Forelimb muscle (tissue), 1 donor: ENCODE results near the gene ZNF438. TPM values are rescaled to one million over a fixed set of nuclear protein-coding genes. Genes with fewer than 3 reads are reported as not detected.
A peak's percentile ranks its signal among the peaks of the same experiment; 100 is the strongest.
"Not testable (repeated sequence)": the region's sequence is repeated elsewhere in the genome, so short reads cannot be mapped to it uniquely, and the experiment has no call there.

ENCODE experiments used
- DNase-seq: peaks from one replicate; pipeline ENCODE4 v3.0.0-alpha.2; 2013; ENCODE audit warnings: low read depth
- polyA plus RNA-seq: library from polyadenylated mRNA; unstranded; fragments of 120-200 nt; gene quantifications from one replicate; pipeline ENCODE4 v1.2.1, GENCODE V29; 2013; ENCODE audit not compliant: insufficient read length

The ZNF438 gene, protein sequence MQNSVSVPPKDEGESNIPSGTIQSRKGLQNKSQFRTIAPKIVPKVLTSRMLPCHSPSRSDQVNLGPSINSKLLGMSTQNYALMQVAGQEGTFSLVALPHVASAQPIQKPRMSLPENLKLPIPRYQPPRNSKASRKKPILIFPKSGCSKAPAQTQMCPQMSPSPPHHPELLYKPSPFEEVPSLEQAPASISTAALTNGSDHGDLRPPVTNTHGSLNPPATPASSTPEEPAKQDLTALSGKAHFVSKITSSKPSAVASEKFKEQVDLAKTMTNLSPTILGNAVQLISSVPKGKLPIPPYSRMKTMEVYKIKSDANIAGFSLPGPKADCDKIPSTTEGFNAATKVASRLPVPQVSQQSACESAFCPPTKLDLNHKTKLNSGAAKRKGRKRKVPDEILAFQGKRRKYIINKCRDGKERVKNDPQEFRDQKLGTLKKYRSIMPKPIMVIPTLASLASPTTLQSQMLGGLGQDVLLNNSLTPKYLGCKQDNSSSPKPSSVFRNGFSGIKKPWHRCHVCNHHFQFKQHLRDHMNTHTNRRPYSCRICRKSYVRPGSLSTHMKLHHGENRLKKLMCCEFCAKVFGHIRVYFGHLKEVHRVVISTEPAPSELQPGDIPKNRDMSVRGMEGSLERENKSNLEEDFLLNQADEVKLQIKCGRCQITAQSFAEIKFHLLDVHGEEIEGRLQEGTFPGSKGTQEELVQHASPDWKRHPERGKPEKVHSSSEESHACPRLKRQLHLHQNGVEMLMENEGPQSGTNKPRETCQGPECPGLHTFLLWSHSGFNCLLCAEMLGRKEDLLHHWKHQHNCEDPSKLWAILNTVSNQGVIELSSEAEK
- 15.8 TPM for polyA plus RNA-seq

DNA sequence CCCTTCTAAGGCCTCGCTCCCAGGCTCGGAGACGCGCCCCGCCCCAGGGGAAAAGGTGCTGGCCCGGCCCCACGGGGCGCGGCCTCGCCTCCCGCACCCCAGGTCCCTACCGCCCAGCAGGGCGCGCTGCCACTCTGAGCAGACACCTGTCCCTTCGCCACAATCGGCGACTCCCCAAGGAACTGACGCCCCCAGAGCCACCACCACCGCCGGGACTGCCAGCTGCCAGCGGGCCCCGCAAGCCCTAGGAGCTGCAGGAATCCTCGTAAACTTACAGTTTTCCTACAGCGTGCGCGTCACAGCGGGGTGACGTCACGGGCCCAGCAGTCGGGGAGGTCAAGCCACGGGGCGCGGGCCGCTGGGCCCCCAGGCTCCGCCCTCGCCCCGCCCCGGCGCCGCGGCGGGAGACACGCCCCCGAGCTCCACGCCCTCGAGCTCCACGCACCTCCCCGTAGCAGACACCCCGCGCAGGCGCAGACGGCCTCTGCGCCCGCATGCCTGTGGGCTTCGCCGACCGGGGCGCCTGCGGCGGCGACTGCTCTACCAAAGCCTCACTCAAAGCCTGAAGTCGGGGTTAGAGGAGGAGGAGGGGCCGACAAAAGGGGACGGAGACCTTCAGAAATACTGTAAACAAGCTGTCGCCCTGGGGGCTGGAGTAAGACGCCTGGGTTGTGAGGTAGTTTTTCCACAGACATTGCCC, at the start of gene ZNF438:
Gene ZNF438, minus strand, starts transcription at position 308 of the 700 bp plus-strand sequence. CDS start 154,831 bp downstream, outside the sequence.
- peak; percentile 89 for DNase-seq

DNA sequence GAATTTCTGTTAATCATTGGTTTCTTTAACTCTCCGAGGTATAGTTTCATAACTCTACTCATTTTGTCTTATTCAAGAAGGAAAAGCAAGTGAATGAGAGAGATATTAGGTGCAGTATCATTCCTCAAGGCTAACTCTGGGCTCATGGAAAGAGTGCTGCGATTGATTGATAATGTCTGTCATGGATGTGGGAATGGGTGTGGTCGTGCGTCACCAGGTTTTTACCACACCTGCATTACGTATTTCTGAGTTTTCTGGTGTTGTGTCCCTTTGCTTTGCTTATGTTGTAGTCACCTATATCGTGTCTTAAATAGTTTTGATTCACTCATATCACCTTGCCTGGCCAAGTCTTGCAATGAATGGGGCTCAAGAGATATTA, 44.9 kb upstream of the ZNF438 start:
- no peak for DNase-seq

DNA sequence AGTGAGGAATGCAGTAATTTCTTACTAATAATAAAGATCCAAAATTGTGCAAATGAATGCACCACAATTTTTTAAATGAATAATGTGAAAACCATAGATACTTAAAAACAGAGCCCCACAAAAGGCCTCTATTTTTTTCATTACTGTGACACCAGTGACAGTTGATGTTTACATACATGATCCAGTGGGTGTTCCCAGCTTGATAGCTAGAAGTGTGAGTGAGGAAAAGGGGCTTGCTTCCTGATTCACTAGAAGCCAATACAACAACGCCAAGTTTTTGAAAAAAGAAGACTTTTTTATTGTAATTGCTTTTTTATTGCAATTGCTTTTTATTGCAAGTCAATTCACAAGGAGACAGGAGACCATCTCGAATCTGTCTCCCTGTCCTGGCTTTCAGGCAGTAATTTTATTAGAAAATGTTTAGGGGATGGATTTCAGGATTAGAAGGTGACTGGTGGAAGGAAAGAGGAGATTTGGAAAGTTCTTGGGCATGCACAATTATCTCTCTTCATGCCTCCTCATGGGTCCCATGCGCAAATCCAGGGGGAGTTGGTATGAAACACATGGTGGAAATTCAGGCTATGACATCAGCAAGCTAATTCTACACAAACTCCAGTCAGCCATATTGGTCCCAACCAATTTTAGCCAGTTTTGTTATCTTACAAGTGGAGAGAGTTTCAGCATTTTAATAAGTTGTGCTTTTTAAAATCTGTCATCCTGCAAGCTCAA, 44.4 kb upstream of the ZNF438 start:
- DNase-seq = no peak

DNA sequence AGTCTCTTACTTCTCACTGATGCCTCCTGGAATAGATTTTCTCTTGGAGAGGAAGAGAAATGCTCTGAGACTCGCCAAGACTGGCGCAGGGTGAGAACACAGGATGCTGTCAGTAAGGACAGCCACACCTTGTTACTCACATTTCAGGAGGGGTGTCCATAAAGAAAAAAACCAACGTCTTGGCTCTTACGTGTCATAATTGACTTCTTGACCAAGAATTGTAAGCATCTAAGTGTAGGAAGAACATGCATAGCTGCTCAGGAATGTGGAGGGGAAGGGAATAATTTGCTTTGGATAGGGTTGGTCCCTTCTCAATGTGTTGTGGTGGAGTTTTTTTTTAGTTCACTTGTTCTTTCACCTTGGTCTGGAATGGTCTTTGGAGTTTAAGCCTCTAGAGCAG, 43.8 kb upstream of the ZNF438 start:
- no peak for DNase-seq

DNA sequence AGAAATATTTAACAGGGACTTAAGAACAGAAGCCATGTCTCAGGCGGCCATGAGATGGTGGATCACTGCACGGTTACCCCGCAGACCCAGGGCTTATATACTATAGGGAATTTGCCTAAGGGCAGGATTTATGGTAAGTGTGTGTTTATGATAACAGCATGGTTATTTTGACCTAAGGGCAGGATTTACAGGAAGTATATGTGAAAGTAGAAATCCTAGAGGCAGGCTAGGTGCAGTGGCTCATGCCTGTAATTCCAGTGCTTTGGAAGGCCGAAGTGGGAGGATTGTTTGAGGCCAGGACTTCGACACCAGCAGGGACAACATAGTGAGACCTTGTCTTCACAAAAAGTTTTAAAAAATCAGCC, 43.0 kb upstream of the ZNF438 start:
- DNase-seq = no peak

DNA sequence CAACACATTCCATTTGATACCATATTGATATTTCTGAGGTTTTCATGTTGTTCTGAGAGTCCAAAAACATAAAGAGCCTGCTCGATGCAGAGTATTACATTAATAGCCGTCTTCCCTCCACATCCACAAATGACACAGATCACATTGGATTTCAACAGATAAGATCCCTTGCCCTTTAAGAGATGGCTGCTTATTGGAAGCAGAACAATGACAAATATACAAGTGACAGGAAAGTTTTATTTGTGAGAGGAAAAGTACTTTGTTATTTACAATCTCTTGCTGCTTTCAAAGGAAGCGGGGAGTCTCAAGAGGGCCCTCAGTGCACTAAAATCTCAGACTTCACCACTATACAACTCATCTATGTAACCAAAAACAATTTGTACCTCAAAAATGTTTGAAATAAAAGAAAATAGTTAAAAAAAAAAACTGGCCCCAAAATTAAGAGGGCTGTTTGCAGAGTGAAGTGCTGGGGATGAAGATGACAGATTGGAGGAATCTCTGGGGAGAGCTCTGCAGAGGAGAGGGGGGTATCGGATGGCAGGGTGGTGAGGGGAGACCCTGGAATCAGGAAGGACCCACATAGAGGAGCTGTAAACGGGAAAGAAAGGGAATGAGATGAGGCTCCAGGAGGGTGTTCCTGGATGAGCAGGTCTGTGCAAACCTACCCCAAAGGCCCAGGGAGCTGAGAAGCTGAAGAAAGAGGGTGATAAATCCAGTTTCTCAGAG, 42.5 kb upstream of the ZNF438 start:
- no peak for DNase-seq

DNA sequence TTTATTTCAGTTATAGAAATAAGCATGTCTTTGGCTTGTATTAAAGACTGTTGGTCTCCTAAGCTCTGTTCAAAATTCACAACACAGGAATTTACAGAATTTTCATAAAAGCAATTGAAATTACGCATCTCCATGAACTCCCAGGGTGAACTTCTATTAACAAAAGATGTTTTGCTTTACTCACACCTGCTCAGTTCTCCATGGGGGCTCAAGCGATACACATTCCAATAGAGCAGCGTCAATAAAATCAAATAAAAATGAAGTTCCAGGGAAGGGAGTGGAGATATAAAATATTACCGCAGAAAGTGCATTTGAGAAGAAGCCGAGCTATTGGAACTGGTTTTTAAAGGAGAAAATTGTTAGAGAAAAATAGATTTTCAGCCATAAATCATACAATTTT, 41.5 kb upstream of the ZNF438 start:
- no peak for DNase-seq

DNA sequence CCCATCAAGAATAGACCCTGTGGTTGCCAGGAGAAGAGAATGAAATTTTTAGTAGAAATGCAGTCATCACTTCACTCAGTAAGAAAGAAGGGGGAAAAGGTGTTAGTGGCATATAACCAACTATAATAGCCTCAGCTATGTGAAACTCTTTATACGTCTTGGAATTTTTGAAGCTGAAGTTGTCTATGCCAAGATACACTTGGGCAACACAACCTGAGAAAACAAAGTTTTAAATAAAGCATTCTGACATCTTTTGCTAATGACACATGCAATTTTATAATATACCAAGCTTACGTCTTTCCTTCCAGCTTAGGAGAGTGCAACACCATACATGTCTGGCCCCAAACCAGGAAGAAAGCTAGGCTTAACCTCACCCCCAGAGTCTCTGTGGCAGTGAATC, 40.8 kb upstream of the ZNF438 start:
- DNase-seq = no peak

DNA sequence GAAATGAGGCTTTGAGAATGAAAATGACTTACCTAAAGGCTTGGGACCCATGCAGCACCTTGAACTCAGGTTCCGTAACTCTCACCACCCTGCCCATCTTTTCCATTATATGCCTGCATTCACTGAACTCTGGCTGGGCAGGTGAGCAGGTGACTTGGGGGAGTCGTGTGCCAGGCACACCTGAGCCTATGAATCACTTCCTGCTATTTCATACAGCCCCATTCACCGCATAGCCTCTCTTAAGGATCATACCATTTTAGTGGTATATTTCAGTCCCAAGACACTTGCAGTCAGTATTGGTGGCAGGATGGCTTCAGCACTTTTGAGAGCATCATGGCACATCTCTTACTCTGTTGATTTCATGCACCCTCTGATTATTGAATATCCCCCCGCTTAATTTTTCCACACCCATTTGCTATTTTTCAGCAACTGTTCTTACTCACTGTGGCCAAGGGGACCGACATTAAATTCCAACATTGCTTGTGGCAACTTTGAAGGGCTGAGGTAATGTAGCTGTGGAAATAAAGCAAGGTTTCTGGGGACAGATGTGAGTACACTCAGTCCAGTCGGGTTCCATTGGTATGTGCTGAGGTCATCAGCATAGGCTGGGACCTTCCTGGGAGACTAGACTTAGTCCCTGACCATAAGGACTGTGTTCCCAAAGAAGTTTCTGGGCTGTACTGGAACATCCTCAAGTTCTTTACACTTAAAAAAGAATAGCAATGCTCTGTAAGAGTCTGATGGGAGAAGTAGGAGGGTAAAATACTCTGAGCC, 39.8 kb upstream of the ZNF438 start:
- DNase-seq = no peak

DNA sequence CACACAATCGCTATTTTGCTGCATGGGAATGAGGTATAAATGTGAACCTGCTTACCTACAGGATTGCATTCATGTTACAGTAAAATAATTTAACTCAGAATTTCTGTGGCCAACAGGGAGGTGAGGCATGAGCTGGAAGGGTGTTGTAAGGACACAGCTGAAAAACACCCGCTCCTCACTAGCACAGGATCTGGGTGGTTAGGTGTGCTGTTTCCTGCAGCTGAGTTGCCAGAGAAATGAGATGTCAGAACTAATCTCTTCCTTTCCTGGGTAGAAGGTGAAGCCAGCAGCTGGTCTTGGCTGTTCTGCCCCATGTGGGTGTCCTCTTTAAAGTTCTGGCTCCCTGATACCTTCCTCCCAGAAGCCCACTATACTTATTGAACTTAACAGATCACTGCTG, 39.0 kb upstream of the ZNF438 start:
- no peak for DNase-seq

DNA sequence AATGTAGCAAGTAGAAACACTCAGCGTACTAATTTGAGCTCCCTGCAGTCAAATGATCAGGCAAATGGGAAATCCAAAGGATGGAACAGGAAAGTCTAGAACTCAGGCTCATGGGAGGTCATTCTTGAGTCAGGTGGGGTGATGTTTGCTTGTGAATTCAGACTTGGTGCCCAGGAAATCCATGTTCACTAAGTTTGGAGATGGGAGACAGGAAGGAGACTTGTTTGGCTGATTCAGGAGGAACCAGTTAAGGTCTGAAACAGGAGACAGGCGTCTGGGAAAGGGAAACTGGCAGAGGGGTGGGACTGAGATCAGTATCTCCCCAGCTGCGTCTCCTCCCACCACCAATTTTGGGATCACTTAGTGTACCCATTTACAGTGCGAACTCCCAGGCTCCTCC, 38.4 kb upstream of the ZNF438 start:
- DNase-seq = no peak

DNA sequence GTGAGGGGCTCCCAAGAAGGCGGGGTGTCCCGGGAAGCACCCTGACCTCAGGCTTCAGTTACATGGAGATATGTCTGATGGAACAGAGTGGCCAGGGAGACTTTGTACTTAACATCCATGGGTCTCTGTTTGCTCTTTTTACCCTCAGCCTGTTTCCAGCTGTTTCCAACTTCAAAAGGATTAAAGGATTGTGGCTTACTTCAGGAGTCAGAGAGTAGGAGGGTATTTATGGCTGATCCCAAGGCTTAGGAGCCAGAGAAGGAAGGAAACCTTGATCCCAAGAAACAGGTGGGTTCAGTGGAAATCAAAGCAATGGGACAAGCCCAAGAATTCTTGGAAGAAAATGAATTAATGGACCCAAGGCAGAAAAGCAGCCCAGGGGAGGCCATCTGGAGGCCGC, 37.7 kb upstream of the ZNF438 start:
- no peak for DNase-seq

DNA sequence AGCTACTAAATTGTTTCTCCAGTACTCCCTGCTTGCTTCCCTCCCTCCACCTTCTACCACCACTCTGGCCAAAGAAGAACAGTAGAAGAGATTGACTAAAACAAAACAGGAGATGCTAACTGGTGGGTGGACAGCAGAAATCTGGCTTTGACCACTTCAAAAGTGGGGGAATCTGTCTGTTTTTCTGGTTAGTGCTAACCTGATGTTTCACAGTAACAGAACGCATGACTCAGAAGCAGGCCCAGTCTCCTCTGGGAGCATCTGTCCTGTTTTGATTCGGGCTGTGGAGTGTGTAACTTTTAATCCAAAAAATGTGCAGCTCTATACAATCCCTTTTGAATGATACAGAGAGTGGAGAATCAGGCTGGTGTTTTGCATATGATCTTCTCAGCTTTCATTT, 32.7 kb upstream of the ZNF438 start:
- DNase-seq = no peak

DNA sequence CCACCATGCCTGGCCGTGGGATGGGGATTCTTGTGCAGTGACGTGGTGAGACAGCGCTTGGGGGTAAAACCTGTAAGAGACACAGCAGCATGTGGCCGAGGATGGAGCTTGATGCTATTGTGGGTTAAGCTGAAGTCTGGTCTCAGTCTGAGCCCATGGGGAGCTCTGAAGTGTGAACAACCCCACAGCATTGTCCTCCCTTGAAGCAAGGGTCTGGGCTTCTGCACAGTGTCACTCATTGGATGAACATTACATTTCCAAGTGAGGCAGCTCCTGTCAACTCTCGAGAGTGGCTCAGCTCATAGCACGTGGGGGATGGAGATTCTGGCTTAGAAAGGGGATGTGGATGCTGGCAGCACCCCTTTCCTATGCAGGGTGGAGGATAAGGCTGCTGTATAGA, 32.2 kb upstream of the ZNF438 start:
- no peak for DNase-seq

DNA sequence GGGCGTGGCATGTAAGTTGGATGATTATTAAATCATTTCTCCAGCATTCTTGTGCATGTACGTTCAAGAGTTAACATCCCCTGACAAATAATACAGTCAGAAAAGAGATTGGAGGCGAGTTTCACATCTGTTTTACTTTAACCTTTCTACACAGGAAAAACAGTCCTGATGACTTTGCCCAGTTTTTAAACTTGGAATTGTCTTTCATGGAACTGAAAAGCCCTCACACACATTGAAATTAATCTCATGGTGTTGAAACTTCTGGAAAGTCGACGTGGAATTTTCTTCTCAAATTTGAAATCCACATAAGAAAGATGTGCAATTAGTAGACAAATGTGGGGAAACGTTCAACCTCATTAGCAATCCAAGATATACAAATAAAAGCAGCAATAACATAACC, 31.2 kb upstream of the ZNF438 start:
- peak; percentile 78 for DNase-seq

DNA sequence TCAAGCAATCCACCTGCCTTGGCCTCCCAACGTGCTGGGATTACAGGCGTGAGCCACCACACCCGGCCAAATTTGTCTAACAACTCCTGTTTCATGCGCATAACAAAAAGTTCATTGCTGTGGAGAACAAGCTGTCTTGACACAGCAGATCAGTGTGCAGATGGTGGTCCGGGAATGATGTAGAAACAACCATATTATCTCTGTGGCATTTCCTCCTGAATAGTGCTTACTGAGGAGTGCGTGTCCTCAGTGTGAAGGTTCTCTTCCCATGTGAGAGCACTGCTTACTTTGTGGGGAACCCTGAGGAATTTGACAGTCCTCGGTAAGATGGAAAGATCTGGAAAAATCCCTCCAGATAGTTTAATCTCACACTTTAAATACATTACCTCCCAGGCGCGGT, 30.3 kb upstream of the ZNF438 start:
- no peak for DNase-seq

DNA sequence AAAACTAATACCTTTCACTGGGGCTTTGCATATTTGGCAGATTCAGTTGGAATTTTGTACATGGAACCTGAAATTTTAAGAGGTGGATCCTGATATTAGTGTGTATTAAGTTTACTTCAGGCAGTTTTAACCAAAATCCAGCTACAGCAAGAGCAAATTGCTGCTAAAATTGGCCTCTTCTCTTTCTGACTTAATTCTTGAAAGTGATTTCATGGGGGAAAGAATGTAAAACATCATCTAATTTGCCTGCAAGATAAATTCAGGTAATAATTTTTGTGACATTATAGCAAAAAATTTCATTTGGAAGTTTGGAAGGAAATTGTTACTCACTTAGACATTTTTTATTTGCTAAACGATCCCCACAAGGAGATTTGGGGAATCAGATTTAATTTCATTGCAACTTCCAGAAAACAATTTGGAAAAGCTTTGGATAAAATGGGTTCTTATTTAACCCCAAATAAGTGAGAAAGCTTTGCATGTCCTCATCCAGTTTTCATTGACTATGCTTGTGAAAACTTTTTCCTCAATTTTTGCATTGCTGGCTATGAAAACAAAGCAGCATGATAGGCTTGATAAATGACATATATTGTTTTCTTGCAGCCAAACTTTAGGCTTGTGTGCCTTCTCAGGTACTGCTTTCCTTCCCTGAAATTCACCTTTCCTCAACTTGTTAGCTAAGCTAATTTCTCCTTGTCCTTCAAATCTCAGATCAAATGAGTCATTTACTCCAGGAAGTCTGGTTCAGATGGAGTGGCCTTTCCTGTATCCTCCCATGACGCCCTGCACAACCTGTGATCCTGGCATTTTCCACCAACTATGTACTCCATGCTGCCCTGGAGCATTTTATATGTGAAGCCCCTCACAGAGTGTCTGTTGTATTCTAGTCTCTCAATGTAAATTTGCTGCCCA, 27.4 kb upstream of the ZNF438 start:
- no peak for DNase-seq

DNA sequence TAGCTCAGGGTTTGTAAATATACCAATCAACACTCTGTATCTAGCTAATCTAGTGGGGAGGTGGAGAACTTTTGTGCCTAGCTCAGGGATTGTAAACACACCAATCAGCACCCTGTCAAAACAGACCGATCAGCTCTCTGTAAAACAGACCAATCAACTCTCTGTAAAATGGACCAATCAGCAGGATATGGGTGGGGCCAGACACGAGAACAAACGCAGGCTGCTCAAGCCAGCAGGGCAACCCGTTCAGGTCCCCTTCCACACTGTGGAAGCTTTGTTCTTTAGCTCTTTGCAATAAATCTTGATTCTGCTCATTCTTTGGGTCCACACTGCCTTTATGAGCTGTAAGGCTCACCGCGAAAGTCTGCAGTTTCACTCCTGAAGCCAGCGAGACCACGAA, 25.0 kb upstream of the ZNF438 start:
- not testable (repeated sequence) for DNase-seq

DNA sequence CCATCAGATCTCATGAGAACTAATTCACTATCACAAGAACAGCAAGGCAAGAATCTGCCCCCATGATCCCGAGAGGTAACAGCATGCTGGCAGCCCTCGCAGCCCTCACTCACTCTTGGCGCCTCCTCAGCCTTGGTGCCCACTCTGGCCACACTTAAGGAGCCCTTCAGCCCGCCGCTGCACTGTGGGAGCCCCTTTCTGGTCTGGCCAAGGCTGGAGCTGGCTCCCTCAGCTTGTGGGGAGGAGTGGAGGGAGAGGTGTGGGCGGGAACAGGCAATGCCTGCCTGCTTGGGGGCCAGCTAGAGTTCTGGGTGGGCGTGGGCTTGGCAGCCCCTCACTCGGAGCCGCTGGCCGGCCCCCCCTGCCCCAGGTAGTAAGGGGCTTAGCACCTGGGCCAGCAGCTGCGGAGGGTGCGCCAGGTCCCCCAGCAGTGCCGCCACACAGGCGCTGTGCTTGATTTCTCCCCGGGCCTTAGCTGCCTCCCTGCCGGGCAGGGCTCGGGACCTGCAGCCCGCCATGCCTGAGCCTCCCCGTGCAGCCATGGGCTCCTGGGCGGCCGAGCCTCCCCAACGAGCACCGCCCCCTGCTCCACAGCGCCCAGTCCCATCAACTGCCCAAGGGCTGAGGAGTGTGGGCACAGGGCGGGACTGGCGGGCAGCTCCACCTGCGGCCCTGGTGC, 24.0 kb upstream of the ZNF438 start:
- DNase-seq = no peak
